Measurements from ENCODE around the gene CEP97.

The CEP97 gene

DNA sequence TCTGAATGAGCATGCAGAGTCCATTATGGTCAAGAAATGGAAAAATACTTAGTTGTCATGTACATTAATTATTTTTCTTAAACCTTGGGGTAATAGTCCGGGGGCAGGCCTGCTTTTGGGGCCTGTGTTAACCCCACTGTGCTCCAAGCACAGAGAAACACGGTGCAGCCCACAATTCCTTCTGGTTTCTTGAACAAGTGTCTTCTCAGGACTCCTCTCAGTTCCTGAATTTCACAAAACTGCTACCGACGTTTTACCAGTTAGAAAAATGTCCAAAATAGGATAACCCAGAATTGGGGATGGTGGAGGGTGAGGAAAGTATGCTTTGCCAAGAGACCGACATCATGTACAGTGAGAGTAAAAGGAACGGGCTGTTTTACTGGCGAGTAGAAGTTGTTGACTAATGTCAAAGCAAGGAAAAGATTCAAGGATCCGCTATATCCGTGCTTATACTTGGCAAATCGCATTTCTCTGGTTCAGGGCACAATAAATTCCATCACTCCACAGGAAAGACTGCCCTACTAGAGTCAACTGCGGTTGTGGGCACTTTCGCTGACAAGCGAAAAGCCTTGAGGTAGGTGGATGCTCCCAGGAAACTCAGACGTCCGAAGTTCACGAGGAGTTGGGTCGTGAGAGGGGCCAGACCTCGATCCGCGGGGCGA, 54.1 kb downstream of the CEP97 start:
- DNase-seq (ENCODE audit: low spot score): no peak

DNA sequence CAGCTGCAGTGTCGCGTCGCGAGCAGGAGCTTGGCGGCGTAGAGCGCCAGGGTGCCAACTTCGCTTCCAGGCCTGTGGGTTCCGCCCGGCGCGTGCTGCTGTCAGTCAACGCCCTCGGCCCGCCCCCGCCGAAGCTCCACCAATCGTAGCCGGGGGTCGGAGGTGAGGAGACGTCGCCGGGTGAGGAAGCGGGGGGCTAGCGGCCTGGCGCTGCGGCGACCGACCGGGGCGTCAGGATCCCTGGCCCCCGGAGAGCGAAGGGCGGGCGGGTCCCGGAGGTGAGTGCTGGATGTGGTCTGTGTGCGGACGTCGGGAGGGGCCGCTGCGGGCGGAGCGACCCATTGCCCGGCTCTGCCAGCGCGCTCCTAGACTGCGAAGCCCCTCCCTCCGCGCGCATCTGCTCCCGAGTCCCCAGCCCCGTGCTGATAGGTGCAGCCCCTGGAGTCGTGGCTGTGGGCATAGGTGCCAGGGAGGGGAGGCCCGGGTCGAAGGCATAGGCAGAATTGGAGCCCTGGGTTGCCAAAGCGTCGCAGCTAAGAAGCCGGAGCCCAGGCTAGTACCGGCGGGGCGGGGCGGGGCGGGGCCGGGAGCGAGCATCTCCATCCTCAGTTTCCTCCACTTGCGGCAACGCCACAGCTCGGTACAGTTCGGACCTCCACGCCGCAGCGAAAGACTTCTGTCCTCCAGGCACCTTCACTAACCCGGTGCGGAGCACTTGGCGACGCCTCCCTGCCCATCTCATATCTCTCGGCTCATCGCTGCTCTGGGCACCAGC, 54.8 kb downstream of the CEP97 start, which contains the start of gene NXPE3:
Gene NXPE3 (plus strand): TSS at position 165 of the 775 bp plus-strand sequence. CDS start 6,386 bp downstream, outside the sequence.
- peak; percentile 97 for DNase-seq (ENCODE audit: low spot score)

DNA sequence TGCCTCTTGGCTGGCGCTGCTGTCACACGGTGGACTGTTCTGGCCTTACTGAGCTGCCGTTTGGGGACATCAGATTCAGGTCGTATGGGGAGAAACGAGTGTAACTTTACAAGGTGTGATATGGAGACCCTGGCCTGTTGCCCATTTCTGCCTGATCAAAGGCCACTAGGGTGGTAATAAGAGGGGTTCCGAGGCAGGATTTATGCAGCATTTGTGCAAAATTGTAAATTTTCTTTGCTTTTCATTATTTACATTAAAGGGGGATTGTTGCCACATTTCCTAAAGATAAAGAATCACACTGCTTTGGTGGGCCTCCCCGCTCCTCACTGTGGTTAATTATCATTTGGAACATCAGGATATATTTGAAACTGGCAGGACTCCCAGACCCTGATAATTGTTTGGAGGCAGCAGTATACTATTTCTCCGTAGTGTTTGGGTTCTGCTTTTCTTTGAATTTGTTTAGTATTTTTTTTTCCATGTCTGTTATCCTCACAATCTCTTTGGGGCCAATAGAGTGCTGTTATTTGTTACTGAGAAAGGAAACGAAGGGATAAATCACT, 55.5 kb downstream of the CEP97 start:
- no peak for DNase-seq (ENCODE audit: low spot score)

DNA sequence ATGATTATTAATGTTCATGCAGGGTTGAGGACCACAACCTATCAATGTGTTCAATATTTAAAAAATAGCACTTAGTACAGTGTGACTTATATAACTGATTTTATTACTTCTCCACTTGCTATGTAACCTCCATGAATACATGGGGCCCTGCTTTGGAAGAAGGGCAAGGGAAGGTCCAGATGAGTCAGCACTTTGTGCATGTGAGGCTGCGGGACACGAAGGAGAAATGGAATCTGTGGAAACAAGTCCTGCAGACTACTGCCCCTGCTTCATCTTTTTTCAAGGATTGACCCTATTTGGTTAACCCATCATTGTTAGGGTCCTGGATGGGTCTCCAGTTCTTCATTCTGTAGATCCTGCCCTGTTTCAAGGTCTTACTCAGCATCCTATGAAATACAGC, 56.2 kb downstream of the CEP97 start:
- no peak for DNase-seq (ENCODE audit: low spot score)

DNA sequence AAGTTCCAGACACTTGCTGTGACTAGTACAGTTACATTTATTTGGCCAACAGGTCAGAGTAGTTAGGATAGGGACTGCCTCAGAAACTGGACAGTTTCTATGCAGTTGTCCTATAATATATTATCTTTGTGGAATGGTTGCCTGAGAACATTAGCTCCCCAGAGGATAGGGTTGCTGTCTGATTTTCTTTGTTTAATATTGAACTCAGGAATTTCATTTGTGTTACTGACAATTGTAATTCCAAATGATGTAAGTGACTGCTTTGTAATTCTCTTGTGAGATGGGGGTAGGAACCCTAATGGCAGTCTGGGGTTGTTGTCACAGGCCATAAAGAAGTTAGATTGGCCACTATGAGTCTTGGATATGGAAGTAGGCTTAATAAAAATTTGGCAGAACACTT, 56.8 kb downstream of the CEP97 start:
- DNase-seq (ENCODE audit: low spot score): no peak

DNA sequence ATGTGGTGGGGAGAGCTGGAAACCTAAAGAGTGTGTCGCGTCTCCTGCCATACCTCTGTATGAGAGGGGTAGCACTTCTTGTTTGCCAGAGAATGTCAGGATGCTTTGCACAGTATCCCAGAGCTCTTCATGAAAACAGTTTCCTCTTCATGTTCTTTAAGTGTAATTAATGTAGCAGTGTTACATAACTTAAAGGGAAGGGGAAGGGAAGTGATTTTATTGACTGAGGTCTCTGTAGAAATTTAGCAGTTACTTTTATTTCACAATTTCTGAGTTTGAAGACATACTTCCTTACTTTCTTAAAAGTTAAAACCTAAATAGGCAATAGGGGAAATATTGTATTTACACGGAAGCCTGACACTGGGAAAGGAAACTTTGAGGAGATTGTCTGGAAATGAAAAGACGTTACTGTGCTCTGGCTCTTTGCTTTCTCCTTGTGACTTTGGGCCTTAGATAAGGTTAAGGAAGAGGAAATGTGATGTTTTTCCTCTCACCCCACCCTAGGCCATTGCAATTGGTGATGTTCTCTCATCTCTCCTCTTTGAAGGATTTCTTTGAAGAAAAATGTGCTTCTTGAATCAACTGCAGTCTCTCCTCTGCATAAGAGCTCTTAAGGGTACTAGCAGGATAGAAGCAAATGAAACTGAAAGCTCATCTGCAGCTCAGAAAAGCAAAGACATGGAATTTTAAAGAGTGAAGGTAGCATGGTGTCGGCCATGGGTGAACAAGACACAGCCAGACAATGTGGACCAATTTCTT, 60.6 kb downstream of the CEP97 start:
- no peak for DNase-seq (ENCODE audit: low spot score)

DNA sequence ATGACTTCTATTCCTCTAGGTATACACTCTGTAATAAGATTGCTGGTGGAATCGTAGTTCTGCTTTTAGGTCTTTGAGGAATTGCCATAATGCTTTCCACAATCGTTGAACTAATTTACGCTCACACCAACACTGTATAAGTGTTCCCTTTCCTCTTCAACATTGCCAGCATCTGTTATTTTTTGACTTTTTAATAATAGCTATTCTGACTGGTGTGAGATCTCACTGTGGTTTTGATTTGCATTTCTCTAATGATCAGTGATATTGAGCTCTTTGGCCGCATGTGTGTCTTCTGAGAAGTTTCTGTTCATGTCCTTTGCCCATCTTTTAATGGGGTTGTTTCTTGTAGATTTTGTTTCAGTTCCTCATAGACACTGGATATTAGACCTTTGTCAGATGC, 67.4 kb downstream of the CEP97 start:
- DNase-seq (ENCODE audit: low spot score): no peak

DNA sequence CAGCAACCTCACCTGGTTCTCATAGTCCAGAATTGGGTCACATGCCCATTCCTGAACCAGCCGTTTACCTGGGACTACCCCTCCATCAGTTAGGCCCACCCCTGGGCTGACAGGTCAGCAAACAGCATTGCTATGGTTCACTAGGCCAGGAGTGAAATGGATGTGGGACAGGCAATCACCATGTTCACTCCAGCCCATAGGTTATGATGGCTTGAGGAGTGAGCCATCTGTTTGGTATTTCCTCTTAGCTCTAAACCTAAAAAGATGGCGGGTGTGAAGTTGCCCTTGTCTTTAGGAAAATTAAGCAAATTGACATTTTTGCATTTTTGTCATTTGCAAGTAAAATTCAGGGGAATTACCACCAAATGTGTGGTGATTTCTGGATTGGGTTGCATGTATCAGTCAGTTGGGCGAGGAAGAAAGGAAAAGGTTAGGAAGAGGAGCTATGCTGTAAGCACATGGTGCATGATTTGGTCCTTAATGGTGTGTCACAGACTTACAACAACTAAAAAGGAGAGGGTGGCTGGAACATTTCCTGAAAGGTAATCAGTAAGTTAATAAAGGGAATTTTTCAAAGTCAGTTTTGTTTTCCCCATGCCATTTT, 71.8 kb downstream of the CEP97 start:
- no peak for DNase-seq (ENCODE audit: low spot score)

DNA sequence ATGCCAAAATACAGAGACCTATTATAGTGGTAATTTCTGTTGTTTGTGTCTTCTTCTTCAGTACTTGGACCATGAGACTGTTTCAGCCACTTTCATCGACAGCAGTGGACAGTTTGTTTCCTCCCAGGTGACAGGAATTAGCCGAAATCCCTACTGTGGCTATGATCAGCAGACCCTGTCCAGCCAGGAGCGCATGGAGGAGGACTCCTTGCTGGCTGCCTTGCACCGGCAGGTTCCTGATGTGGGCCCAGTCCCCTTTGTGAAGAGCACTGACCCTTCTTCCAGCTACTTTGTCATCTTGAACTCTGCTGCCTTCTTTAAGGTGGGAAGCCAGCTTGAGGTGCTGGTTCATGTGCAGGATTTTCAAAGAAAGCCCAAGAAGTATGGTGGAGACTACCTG, 76.8 kb downstream of the CEP97 start:
- no peak for DNase-seq (ENCODE audit: low spot score)

DNA sequence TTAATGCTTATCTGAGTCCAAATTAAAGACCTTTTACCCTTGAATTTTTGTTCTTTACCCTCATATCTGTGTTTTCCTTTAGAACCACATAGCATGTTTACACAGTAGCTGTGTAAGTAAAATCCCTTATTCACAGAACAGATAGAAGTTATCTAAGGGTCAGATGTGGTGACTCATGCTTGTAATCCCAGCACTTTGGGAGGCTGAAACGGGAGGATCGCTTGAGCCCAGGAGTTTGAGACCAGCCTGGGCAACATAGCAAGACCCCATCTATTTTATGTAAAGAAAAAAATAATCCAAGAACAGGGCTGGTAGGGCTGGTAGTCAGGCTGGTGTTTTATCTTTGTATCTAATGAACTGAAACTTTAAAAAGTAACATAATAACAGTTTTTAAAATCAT, 77.8 kb downstream of the CEP97 start:
- no peak for DNase-seq (ENCODE audit: low spot score)

DNA sequence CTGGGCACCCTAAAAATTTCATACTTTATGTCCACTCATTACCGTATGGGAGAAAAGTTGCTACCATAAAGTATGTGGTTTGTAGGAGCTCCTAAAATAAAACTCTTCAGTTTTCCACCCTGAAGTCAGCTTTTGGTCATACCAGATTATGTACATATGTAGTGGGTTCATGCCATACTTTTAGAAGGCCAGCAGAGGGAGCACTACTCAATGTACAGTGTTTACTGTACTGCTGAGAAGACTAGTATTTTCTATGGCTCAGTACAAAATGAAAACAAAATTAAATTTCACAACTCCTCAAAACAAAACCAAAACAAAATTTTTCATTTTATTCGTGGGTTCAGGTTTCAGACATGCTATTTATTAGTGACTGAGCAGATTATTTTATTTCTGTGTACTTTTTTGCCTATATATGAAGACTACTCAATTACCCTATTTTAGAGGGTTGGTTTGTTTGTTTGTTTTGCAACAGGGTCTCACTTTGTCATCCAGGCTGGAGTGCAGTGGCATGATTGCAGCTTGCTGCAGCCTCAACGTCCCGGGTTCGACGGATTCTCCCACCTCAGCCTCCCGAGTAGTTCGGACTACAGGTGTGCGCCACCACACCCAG, 78.9 kb downstream of the CEP97 start:
- peak; percentile 58 for DNase-seq (ENCODE audit: low spot score)

DNA sequence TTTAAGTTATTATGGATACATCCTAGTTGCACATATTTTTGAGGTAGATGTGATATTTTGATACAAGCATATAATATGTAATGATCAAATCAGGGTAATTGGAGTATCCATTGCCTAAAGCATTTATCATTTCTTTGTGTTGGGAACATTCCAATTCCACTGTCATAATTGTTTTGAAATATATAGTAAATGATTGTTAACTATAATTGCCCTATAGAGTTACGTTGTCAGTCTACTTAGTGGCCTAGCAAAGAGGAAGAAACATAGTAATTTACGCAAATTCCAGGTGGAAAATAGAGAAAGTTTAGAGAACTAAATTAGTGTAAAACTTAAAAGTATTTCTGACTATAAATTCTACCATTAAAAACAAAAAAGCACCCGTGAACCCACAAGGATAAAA, 79.5 kb downstream of the CEP97 start:
- no peak for DNase-seq (ENCODE audit: low spot score)

DNA sequence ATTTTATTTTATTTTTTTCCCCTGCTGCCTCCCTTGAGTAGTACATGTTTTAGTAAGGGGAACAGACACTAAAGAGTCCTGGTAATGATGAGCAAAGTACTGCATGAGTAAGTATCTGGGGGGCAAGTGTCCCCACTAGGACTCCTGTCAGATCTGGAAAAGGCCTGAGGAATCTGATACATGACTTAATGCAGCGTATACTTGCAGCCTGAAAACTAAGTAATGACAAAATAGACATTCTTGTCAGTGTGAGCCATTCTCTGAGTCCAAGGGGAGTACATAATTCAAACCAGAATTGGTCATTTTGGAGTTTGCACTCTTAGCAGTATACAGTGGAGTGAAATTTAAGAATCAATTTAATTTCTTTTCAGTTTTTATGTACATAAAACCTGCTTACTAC, 82.1 kb downstream of the CEP97 start:
- DNase-seq (ENCODE audit: low spot score): no peak

DNA sequence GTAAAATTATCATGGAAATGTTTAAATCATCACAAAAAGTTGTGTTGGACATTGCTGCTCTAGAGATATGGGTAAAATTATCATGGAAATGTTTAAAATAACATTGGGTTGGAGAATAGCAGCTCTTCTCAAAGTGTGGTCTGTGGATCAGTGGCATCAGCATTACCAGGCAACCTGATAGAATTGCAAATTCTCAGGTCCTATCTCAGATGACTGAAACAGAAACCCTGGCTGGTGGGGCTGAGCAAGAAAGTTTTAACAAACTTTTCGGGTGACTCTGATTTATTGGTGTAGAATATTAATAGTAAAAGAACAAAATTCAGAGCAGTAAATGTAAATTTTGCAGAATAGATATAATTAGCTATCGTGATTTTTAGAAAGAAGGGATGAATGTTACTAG, 83.5 kb downstream of the CEP97 start:
- no peak for DNase-seq (ENCODE audit: low spot score)

DNA sequence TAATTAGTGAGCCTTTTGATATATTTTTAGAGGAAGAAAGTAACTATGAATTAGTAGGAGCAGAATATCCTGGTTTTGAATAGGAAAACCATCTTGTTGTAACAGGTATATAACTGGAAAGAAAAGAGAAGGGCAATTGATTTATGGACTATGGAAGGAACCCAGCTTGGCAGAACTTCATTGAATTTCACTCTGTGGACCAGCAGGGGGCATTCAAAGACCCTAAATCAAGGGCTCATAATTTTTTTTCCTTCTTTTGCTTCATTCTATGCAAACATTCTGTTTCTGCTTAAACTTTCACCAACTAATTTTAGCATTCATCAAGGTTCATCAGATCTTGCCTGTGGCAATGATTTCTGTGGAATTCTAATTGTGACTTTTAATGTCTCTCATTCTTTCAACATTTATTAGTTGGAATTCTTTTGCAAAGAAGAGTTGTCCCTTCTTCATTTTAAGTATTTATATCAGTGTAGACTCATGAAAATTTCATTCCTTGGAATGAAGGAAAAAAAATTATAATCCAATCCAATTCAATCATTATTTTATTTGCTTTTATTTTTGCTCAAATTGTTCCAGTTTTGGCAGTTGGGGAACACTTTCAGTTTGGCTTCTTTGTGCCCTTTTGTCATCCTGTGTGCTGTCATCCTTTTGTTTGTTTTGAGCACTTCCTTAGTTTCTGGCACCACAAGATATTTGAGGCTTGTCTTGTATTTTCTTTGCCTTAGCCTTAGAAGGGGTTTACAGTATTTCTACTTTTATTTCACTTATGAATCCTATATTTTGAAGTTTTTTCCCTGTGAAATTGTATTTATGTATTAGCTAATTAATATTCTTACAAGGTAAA, 85.0 kb downstream of the CEP97 start:
- DNase-seq (ENCODE audit: low spot score): peak; percentile 49

DNA sequence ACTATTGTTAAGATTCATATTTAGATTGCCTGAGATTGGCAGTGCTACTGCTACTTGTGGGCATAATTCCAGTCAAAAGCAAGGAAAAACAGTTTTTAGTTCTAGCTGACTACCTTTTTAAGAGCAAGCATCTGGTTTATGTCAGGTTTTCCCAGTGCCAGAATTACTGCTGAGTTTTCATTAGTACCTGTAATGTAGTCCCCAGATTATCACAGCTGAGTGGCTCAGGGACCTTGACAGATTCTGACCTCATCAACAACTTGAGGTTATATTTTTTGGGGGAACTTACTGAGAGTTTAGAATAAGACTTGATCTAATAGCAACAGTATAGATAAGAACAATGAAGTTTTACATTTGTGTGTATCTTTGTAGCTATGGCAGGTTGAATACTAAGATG, 85.6 kb downstream of the CEP97 start:
- no peak for DNase-seq (ENCODE audit: low spot score)

DNA sequence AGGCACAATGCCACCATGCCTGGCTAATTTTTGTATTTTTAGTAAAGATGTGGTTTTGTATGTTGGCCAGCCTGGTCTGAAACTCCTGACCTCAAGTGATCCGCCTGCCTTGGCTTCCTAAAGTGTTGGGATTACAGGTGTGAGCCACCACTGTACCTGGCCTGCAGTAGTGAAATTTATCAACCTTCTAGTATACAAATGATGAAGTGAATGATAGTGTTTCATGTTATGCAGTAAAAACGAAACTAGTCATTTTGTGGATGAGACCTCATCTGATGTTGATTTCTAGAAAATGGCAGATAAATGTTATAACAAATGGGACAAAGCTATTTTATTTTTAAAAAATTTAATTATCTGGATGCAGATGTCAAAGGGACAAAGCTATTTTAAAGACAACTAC, 87.5 kb downstream of the CEP97 start:
- DNase-seq (ENCODE audit: low spot score): no peak

DNA sequence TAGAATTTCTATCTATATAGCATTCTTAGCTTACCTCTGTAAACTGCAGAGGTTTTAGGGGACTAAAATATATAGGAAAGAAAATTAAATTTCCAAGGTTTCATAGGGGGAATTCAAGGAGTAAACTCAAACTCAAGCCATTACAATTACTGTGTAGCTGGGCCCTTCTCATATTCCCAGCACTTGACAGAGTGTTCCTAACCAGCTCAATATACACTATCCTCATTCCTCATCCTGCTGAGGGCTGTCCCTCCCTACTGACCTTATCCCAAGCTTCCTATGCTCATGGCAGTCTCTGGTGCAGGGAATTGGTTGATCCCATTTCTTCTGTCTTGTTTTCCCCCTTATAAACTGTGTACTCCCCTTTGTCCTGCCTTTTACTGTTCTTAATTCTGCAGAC, 88.5 kb downstream of the CEP97 start:
- DNase-seq (ENCODE audit: low spot score): no peak

DNA sequence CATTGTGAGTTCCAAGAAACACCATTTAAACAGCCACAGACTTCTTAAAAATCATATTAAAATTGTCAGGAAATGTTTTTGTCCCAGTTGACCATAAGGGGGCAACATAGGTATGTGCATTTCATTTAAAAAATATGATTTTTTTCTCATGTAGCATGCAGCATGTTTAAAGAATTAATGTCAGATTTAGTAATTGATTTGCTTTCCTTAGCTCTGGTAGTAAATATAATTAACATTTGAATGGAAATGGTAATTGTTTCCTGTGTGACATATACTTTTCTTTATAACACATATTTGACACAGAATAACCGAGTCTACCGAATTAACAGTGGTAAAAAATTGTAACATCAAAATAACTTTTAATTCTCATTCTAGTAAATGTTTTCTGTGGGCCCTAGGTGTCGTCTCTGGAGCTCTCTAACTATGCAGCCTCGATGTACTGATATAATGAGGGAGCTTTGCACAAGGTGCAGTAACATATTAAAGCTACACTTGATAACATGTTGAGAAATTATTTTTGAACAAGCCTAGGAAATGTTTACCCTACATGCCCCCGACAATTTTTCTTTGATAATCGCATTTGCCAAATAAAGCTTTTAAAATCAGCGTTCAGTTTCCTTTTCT, 89.5 kb downstream of the CEP97 start:
- DNase-seq (ENCODE audit: low spot score): no peak

DNA sequence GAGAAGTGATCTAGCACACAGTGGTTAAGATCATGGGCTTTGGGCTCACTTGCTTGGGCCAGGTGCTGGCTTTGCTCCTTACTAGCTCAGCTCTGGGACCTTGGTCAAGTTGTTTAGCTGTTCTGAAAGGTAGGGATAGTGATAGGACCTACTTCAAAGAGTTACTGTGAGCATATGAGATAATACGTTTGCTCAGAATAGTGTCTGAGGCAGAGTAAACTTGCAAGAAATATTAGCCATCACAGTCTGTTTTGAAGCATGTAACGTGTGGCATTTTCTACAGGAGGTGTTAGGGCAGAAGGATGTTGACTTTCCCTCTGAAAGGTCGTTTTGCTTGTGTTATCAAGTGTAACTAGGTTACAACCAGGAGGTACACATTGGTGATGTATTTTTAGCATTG, 90.4 kb downstream of the CEP97 start:
- no peak for DNase-seq (ENCODE audit: low spot score)
